Activated naive CD8-positive, alpha-beta T cell treated with anti-CD3 and anti-CD28 coated beads, Interleukin-2, amount 10 ng/mL, durations not matched to agents 7 days and 5 days (primary cell): ENCODE data around the gene CATSPERZ. TPM values are rescaled to one million over a fixed set of nuclear protein-coding genes. Genes with fewer than 3 reads are reported as not detected.

Source experiments
- ATAC-seq: fragments of 150-1000 bp; cut with Tn5 transposase; one replicate; pipeline ENCODE4 v1.10.0; 2021; ENCODE audit warnings: low read depth, moderate library complexity
- POLR2A ChIA-PET: fragments of 350-600 bp; sonication (Branson Sonifier 250); formaldehyde crosslinking; loops from one replicate; lab custom pipeline; 2021; ENCODE audit warnings: antibody characterized with exemption; lab: Charles Lee
- DNase-seq: peaks from one replicate; pipeline ENCODE4 v3.0.0; 2021
- H3K27ac Mint-ChIP-seq: one replicate; pipeline ENCODE4 v1.8.0; 2022; ENCODE audit warnings: mild to moderate bottlenecking, mixed read lengths
- H3K27me3 Mint-ChIP-seq: one replicate; pipeline ENCODE4 v1.8.0; 2022; ENCODE audit warnings: mild to moderate bottlenecking, moderate library complexity, mixed read lengths
- H3K36me3 Mint-ChIP-seq: one replicate; pipeline ENCODE4 v1.8.0; 2021; ENCODE audit warnings: mild to moderate bottlenecking, mixed read lengths
- H3K4me1 Mint-ChIP-seq: one replicate; pipeline ENCODE4 v1.8.0; 2021; ENCODE audit warnings: mixed read lengths
- H3K4me3 Mint-ChIP-seq: one replicate; pipeline ENCODE4 v1.8.0; 2022; ENCODE audit warnings: mild to moderate bottlenecking, moderate library complexity, mixed read lengths
- H3K9me3 Mint-ChIP-seq: one replicate; pipeline ENCODE4 v1.8.0; 2021; ENCODE audit warnings: mixed read lengths
- total RNA-seq, 2 experiments: library from RNA; stranded (reverse); gene quantifications; one replicate each; pipeline ENCODE4 v1.2.3, GENCODE V29; 2021

The CATSPERZ gene
- total RNA-seq, 2 experiments from 2014 or later, result not detected

GRCh38 chr11:64341429-64341828 lies 41.3 kb downstream of the CATSPERZ start:
- POLR2A ChIA-PET, result interaction anchor here (0.6 to 3.8 kb wide), 6 partner anchors 12 to 477 kb away, joined by 3 to 53 read pairs (median 8); partner anchors contain the start of genes ESRRA, PRDX5 and TRMT112
- Mint-ChIP-seq H3K4me3 (peak overlapping the region; percentile 94), H3K9me3 (no peaks in the 10 kb centered on the region), H3K4me1 (peaks cover 36% of the 10 kb centered on the region), H3K27ac (no peak overlapping the region), H3K36me3 (peaks cover 11% of the 10 kb centered on the region), H3K27me3 (no peaks in the 10 kb centered on the region)
- ATAC-seq, result no peak
- DNase-seq, result peak; percentile 39

GRCh38 chr11:64341851-64342791 lies 42.0 kb downstream of the CATSPERZ start:
- peak; percentile 97 for DNase-seq
- POLR2A ChIA-PET, result interaction anchor here (0.6 to 3.8 kb wide), 8 partner anchors 10 to 38 kb away, joined by 3 to 53 read pairs (median 8); partner anchors contain the start of genes ESRRA, PRDX5 and TRMT112
- Mint-ChIP-seq H3K9me3 (no peaks in the 10 kb centered on the region), H3K4me1 (peaks cover 41% of the 10 kb centered on the region), H3K27ac (peak overlapping the region; percentile 61), H3K27me3 (no peaks in the 10 kb centered on the region), H3K4me3 (peak overlapping the region; percentile 94), H3K36me3 (peaks cover 11% of the 10 kb centered on the region)
- peak; percentile 67 for ATAC-seq

- Mint-ChIP-seq H3K9me3 (no peaks in the 10 kb centered on the region), H3K4me3 (no peak overlapping the region), H3K36me3 (peaks cover 7% of the 10 kb centered on the region), H3K27ac (peak overlapping the region; percentile 61), H3K27me3 (no peaks in the 10 kb centered on the region), H3K4me1 (peaks cover 38% of the 10 kb centered on the region)
- DNase-seq (peak; percentile 35), ATAC-seq (no peak)
- POLR2A ChIA-PET, result interaction anchor here (0.8 to 2.7 kb wide), 6 partner anchors 10 to 39 kb away, joined by 3 to 14 read pairs (median 8); partner anchors contain the start of genes ESRRA, PRDX5 and TRMT112
Measured at GRCh38 chr11:64342869-64343745, 42.9 kb downstream of the CATSPERZ start.

GRCh38 chr11:64343767-64344559 lies 43.8 kb downstream of the CATSPERZ start:
- H3K4me3 Mint-ChIP-seq, result no peak overlapping the region
- H3K4me1 Mint-ChIP-seq, result peaks cover 37% of the 10 kb centered on the region
- ATAC-seq (no peak), DNase-seq (no peak)
- no peaks in the 10 kb centered on the region for H3K9me3 Mint-ChIP-seq
- H3K36me3 Mint-ChIP-seq, result peaks cover 7% of the 10 kb centered on the region
- H3K27me3 Mint-ChIP-seq, result no peaks in the 10 kb centered on the region
- POLR2A ChIA-PET, result interaction anchor here (1.1 kb wide), 1 partner anchor 10 kb away, joined by 3 read pairs; no protein-coding TSS in a partner anchor
- H3K27ac Mint-ChIP-seq, result no peak overlapping the region

GRCh38 chr11:64344787-64345186 lies 44.6 kb downstream of the CATSPERZ start:
- H3K4me3 Mint-ChIP-seq, result no peak overlapping the region
- ATAC-seq (no peak), DNase-seq (no peak)
- no peaks in the 10 kb centered on the region for H3K27me3 Mint-ChIP-seq
- H3K9me3 Mint-ChIP-seq, result no peaks in the 10 kb centered on the region
- POLR2A ChIA-PET, result interaction anchor here (1.1 kb wide), 1 partner anchor 9 kb away, joined by 3 read pairs; no protein-coding TSS in a partner anchor
- H3K4me1 Mint-ChIP-seq, result peaks cover 28% of the 10 kb centered on the region
- H3K27ac Mint-ChIP-seq, result no peak overlapping the region
- H3K36me3 Mint-ChIP-seq, result peaks cover 7% of the 10 kb centered on the region

GRCh38 chr11:64347193-64347867 lies 47.2 kb downstream of the CATSPERZ start:
- Mint-ChIP-seq H3K4me1 (peaks cover 18% of the 10 kb centered on the region), H3K27me3 (no peaks in the 10 kb centered on the region), H3K36me3 (peaks cover 7% of the 10 kb centered on the region), H3K9me3 (no peaks in the 10 kb centered on the region), H3K4me3 (no peak overlapping the region), H3K27ac (peak overlapping the region; percentile 9)
- DNase-seq, result no peak
- POLR2A ChIA-PET, result interaction anchor here (0.5 to 1.8 kb wide), 2 partner anchors 8 to 486 kb away, joined by 3 to 7 read pairs; no protein-coding TSS in a partner anchor
- ATAC-seq, result no peak

- Mint-ChIP-seq H3K4me3 (no peak overlapping the region), H3K4me1 (peaks cover 14% of the 10 kb centered on the region), H3K36me3 (peaks cover 5% of the 10 kb centered on the region), H3K9me3 (no peaks in the 10 kb centered on the region), H3K27me3 (no peaks in the 10 kb centered on the region), H3K27ac (no peak overlapping the region)
- POLR2A ChIA-PET, result interaction anchor here (0.7 to 1.1 kb wide), 3 partner anchors 16 to 40 kb away, joined by 3 read pairs; no protein-coding TSS in a partner anchor
- ATAC-seq, result no peak
- no peak for DNase-seq
Measured at GRCh38 chr11:64348383-64349024, 48.3 kb downstream of the CATSPERZ start.

- Mint-ChIP-seq H3K4me3 (no peak overlapping the region), H3K27ac (no peak overlapping the region), H3K27me3 (no peaks in the 10 kb centered on the region), H3K4me1 (peaks cover 14% of the 10 kb centered on the region), H3K9me3 (no peaks in the 10 kb centered on the region), H3K36me3 (peaks cover 5% of the 10 kb centered on the region)
- DNase-seq (no peak), ATAC-seq (no peak)
- POLR2A ChIA-PET, result interaction anchor here (1.1 kb wide), 1 partner anchor 16 kb away, joined by 3 read pairs; no protein-coding TSS in a partner anchor
Measured at GRCh38 chr11:64349025-64349387, 48.8 kb downstream of the CATSPERZ start.

GRCh38 chr11:64349404-64349803 lies 49.2 kb downstream of the CATSPERZ start:
- Mint-ChIP-seq H3K36me3 (peaks cover 5% of the 10 kb centered on the region), H3K9me3 (no peaks in the 10 kb centered on the region), H3K4me3 (no peak overlapping the region), H3K27ac (no peak overlapping the region), H3K4me1 (peaks cover 14% of the 10 kb centered on the region), H3K27me3 (no peaks in the 10 kb centered on the region)
- POLR2A ChIA-PET, result interaction anchor here (1.1 kb wide), 1 partner anchor 17 kb away, joined by 3 read pairs; no protein-coding TSS in a partner anchor
- ATAC-seq, result no peak
- DNase-seq, result no peak

- POLR2A ChIA-PET, result interaction anchor here (1.0 kb wide), 1 partner anchor 8 kb away, joined by 4 read pairs; no protein-coding TSS in a partner anchor
- H3K4me1 Mint-ChIP-seq, result peaks cover 8% of the 10 kb centered on the region
Measured at GRCh38 chr11:64351136-64351631, 51.0 kb downstream of the CATSPERZ start.

More at GRCh38 chr11:64351136-64351631, 51.0 kb downstream of the CATSPERZ start:
- Mint-ChIP-seq H3K36me3 (peaks cover 2% of the 10 kb centered on the region), H3K27ac (no peak overlapping the region), H3K9me3 (no peaks in the 10 kb centered on the region), H3K4me3 (no peak overlapping the region), H3K27me3 (no peaks in the 10 kb centered on the region)
- ATAC-seq, result no peak
- DNase-seq, result no peak
